GM18868 (cell line): ENCODE data around the gene TMEM8B.

Source experiments
- ATAC-seq: cut with Tn5 transposase; IDR thresholded peaks from one replicate; pipeline ENCODE4 v1.9.1; 2021; ENCODE audit warnings: mild to moderate bottlenecking, moderate library complexity; ENCODE audit not compliant: unreplicated experiment

The TMEM8B gene

GRCh38 chr9:35829084-35829763 is at the start of gene TMEM8B:
TSS of gene TMEM8B (plus strand) at chr9:35829228. CDS start at chr9:35829448, 220 bp downstream.
- peak; percentile 74 for ATAC-seq

GRCh38 chr9:35781066-35781465 is 48.0 kb upstream of the TMEM8B start:
- ATAC-seq, result no peak

- no peak for ATAC-seq
Observed at GRCh38 chr9:35783418-35783817, 45.6 kb upstream of the TMEM8B start.

GRCh38 chr9:35789541-35789940 is 39.5 kb upstream of the TMEM8B start:
- no peak for ATAC-seq

GRCh38 chr9:35790025-35790384 is 39.0 kb upstream of the TMEM8B start:
- no peak for ATAC-seq

- no peak for ATAC-seq
Observed at GRCh38 chr9:35790385-35791296, 38.4 kb upstream of the TMEM8B start.

- ATAC-seq, result no peak
Observed at GRCh38 chr9:35791297-35791921, 37.6 kb upstream of the TMEM8B start, which contains the start of gene NPR2. TSS of gene NPR2 (plus strand) at chr9:35791591. CDS start at chr9:35792409, 818 bp downstream.

- no peak for ATAC-seq
Observed at GRCh38 chr9:35792024-35792813, 36.8 kb upstream of the TMEM8B start.

- no peak for ATAC-seq
Observed at GRCh38 chr9:35792826-35793225, 36.2 kb upstream of the TMEM8B start.

- no peak for ATAC-seq
Observed at GRCh38 chr9:35793461-35793860, 35.6 kb upstream of the TMEM8B start.

- ATAC-seq, result no peak
Observed at GRCh38 chr9:35795695-35796094, 33.3 kb upstream of the TMEM8B start.

- ATAC-seq, result no peak
Observed at GRCh38 chr9:35797311-35798109, 31.5 kb upstream of the TMEM8B start.

- peak; percentile 62 for ATAC-seq
Observed at GRCh38 chr9:35798658-35799374, 30.2 kb upstream of the TMEM8B start.

- ATAC-seq, result no peak
Observed at GRCh38 chr9:35800530-35800929, 28.5 kb upstream of the TMEM8B start.

- no peak for ATAC-seq
Observed at GRCh38 chr9:35801328-35802128, 27.5 kb upstream of the TMEM8B start.

- ATAC-seq, result no peak
Observed at GRCh38 chr9:35806101-35806500, 22.9 kb upstream of the TMEM8B start.

GRCh38 chr9:35808433-35808832 is 20.6 kb upstream of the TMEM8B start:
- no peak for ATAC-seq

GRCh38 chr9:35810122-35810521 is 18.9 kb upstream of the TMEM8B start:
- ATAC-seq, result no peak
